Hindlimb muscle (tissue), 1 donor: ENCODE measurements around the gene JAK1. TPM values are rescaled to one million over a fixed set of nuclear protein-coding genes. Genes with fewer than 3 reads are reported as not detected.
"Not testable (repeated sequence)": the region's sequence is repeated elsewhere in the genome, so short reads cannot be mapped to it uniquely, and the experiment has no call there.

Experiments used
- DNase-seq: peaks from one replicate; pipeline ENCODE4 v3.0.0-alpha.2; 2013
- polyA plus RNA-seq: library from polyadenylated mRNA; unstranded; fragments of 120-200 nt; gene quantifications from one replicate; pipeline ENCODE4 v1.2.1, GENCODE V29; 2013; ENCODE audit not compliant: insufficient read length

Gene JAK1
- polyA plus RNA-seq, 1 donor, result 63.3 TPM

DNA sequence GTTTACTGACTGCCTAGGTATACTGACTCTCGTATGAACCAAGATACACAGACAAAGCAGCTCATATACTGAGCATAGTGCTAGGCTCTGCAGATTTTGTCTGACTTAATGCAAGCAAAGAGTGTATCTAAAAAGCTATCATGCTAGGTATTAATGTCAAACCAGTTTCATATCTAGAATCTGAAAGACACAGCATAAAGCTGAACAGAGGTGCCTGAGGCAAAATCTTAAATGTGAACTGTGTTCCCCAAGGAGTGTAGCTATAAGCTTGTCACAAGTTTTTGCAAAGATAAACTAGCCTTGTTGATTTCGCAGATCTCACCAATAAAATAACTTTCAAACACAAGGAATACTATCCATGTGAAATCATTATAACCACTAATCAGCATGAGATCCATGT, 18.1 kb downstream of the JAK1 start:
- no peak for DNase-seq

DNA sequence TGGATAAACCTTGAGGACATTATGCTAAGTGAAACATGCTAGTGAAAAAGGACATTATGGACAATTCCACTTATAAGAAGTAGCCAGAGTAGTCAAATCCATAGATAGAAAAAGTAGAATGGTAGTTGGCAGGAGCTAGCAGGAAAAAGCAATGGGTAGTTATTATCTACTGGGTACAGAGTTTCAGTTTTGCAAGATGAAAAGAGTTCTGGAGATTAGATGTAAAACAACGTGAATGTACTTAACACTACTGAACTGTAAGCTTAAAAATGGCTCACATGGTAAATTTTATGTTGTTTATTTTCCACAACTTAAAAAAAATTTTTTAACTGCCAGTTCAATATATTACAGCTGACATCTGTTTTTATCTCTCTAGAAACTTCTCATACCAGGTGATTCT, 19.4 kb downstream of the JAK1 start:
- no peak for DNase-seq

DNA sequence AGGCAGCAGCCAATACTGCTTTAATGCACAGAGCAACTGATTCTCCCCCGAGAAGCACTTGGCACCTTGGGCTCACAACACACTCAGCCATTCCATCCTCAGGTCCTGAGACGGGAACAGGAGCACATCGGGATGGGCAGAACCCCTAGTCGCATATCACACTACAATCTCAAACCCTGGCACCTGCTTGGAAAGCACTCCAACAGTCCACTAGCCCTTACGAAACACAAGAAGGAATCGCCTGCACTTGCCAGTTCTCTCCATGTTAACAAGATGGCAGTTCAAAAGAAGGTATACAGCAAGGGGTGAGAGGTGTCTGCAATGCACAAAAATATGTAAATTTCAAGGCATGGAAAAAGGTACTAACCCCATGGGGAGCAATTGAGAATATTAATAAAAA, 21.4 kb downstream of the JAK1 start:
- no peak for DNase-seq

DNA sequence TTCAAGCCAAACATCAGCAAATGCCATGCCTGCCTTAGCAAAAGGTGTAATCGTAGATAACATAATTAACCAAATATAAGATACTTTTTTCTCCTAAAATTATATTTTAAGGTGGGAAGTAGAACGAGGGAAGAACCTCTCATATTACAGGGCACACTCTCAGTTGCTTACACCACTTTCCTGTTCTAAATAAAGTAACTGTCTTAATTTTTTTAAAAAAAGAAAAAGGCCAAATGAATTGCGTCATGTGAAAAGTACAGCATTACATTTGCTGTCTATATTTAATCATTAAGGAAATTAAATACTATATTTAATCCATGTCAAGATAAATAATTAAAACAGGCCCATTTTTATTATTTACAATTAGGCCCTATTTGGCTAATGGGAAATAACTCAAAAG, 23.7 kb downstream of the JAK1 start:
- no peak for DNase-seq

DNA sequence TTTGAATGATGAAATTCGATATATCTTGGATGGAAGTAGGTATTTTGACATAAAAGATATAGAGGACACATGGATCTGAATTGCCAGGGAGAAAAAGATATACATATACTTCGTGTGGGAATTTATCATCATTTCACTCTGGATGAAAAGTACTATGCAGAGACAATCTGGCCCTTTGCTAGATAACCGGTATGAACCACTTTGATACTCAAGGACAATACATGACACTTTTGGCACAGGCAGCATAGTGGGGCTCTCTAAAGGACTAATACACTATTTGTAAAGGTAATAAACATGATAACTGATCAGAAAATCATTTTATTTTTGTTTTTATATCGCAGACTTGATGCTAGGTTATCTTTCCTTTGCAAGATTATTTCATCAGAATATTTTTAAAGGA, 24.2 kb downstream of the JAK1 start:
- DNase-seq, result no peak

DNA sequence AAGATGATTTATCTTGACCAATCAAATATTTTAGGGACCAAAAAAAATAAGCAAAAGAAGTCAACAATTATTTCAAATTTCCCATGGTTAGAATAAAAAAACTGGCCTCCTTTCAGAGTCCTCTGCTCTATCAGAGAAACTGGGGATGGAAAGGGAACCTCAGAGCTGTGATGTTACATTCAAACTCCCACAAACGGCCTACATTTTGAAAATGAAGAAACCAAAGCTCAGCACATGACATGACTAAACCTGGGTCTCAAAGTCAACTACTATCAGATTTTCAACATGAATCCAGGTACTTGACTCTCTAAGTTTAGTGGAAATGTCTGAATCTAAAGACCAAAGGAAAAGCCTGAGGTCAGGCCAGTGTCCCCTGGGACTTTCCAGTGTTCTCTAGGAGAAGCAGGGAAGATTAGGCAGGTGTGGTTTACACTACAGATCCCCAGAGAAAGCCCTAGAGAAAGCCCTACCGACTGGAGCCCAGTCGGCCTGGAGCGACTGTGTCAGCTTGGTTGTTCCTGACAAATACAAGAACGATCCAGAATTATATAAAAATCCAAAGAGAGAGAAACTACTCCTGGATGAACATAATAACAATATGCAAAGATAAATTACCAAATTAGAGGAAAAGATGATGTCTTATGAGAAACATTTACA, 24.8 kb downstream of the JAK1 start:
- DNase-seq, result no peak

DNA sequence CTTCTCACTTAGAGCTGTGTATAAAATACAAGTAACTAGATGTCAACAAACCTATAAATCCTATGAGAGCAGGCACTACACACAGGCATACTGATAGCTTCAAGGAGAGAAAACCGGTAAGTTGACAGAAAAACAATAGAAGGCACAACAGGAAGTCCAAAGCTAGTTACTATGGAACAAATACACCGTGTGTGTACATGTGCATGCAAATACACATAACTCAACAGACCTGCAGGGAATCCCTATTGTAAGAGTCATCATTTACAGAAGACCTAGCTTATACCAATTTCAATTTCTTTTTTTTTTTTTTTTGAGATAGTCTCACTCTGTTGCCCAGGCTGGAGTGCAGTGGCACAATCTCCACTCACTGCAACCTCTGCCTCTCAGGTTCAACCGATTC, 26.3 kb downstream of the JAK1 start:
- no peak for DNase-seq

DNA sequence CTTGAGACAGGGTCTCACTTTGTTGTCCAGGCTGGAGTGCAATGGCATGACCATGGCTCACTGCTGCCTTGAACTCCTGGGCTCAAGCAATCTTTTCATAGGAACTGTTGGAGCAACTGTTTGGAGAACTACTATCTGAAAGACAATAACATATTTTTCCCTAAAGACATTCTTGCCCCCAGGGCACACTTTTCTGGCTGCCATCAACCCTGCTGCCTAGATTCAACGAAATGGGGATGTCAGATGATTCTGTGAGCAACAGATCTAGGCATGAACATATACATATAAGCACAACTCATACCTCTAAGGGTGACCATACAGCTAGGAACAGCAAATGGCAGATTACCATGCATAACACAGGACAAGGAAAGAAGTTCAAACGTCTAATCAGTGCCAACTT, 27.4 kb downstream of the JAK1 start:
- no peak for DNase-seq

DNA sequence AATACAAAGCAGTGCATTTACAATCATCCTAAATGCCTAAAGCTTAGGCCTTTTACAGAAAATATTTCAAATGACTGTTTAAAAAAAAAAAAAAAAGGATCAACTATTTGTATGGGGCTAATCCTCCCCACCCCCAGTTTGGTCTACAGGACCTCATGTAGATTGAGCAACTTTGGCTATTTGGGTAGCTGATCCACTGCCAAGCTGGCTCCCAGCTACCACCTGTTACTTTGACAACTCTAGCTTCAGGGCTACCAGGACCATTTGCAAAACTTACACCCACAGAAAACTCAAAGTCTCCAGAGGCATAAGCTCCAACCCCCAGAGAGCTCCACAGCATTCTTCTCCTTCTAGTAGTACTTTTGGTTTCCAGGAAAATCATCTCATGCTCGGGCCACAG, 29.4 kb downstream of the JAK1 start:
- DNase-seq, result no peak

DNA sequence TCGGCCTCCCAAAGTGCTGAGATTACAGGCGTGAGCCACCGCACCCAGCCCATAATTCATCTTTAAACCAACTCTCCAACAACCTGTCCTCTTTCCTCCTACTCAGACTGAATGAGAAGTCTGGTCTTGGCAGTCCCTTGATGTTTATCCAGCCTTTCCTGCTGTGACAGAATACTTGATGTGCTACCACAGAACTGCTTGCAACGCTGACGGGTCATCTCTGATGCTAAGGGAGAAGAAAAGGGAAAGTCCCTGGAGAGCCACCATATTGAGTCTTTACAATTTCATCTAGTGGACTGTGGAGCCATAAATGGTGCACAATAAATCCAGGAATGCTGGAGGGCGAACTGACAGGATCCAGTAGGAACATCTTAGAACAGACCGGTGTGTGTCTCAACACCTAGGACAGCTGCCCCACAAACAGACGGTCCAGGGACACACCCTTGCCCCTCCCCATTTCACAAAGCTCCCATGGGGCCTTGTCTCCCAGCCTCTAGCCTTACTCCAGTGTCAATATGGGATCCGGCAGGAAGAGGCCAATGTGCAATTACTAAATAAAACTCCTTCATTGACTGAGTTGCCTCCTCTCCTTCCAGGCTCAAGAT, 30.7 kb downstream of the JAK1 start:
- no peak for DNase-seq

DNA sequence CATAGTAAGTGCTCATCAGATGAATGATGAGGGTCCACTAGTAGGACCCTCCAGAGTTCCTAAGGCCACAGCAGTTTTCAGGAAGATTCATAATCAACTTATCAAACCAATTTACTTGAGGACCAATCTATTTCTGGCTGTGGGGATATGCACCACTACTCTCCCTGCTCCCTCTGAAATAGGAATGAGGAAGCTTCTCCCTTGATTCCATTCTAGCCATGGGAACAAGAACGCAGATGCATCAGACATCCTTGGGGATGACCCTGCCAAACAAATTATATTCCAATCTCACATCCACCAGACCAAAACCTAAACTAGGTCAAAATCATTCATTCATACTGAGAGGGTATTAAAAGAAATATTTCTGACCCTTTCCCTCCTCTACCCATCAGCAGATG, 31.5 kb downstream of the JAK1 start:
- DNase-seq, result no peak

DNA sequence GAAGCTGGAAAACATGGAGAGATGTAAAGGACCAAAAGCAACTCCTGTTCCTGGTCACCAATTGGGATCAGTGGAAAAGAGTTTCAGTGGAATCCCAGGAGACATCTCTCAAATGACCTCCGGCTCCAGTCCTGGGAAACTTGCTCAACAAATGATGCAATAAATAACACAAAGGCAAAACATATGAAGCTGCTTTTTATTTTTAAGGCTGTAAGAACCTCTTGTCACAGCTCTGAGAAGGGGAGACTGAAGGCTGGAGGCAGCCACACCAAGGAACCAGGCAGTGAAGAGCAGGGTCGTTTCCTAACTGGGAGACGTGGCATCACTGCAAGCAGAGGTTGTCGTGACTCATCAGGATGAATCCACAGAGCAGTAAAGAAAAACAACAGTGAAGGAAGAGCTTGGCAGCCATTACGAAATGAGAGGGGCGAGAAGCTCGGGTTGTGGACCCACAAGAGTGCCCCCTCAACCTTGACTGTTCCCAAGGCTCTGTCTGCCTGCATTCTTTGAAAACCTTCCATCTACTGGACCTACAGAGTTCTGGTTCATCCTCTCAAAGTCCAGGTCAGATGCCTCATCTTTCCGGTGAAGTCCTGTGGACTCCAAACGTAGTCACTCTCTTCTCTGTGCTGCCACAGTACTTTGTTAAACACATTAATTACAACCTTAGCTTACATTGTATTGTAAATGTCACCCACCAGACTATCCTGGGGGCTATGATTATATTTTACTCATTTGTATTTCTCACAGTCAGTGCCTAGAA, 32.1 kb downstream of the JAK1 start:
- peak; percentile 21 for DNase-seq

DNA sequence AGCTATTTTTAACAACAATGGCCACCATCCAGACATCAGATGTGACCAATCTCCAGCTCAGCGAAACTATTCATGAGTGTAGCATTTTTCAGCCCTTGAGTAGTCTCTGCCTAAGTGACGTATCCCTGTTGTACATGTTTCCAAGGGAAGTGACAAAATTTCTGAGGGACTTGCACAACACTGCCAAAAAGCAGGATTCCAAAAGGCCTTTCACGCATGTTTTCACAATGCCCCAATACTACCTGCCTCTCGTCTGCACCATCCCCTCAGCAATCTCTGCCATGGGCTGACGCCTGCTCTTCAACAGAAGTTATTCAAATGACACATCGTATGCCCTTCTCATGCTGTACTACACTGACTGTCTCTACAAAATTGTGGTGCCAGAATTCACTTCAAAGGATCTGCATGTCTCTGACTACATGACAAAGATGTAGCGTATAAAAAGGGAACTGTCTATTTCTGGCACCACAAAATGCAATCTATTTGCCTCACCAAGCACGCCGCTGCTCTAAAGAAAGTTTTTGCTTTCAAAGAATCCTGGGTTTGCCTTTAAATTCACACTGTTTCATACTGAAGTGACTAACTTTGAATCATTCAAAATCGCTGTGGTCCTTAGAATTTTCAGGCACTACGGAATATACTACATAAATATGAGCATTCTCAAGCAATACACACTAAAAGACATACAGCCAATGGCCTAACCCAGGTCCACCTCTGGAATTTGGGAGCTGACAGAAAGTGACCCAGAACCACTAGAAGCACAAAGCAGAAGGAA, 32.9 kb downstream of the JAK1 start:
- peak; percentile 46 for DNase-seq

DNA sequence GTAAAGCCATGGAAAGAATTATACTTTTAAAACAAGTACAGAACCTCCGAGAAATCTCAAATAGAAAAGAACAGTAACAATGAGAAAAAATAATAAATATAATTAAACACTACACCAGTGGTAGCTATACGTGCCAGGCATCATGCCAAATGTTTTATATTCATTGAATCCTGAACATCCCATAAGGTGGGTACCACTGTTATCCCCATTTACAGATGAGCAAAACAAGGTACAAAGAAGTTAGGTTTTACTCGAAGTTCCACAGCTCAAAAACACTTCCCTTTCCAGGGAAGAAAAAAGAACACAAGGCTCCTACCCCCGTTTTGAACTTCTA, 33.4 kb downstream of the JAK1 start:
- DNase-seq, result no peak

DNA sequence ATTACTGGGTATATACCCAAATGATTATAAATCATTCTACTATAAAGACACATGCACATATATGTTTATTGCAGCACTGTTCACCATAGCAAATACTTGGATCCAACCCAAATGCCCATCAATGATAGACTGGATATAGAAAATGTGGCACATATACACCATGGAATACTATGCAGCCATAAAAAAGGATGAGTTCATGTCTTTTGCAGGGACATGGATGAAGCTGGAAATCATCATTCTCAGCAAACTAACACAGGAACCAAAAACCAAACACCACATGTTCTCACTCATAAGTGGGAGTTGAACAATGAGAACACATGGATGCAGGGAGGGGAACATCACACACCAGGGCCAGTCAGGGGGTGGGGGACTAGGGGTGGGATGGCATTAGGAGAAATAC, 35.7 kb downstream of the JAK1 start:
- not testable (repeated sequence) for DNase-seq

DNA sequence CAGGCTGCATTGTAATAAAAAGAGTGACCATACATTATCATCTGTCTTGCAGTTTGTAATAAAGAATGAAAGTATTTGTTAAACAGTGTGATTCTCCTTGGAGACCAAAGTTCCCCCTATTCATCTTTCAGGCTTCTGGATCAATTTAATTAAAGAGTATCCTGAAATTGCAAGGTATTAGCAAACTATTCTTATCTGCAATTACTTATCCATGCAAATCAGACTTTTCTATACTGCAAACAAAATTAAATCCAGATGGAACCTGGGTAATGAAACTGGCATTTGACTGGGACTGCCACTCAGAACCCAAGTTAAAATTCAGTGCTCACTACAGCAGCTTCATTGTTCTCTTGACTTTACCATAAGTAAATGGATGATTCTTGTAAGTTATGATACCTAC, 37.1 kb downstream of the JAK1 start:
- DNase-seq, result no peak

DNA sequence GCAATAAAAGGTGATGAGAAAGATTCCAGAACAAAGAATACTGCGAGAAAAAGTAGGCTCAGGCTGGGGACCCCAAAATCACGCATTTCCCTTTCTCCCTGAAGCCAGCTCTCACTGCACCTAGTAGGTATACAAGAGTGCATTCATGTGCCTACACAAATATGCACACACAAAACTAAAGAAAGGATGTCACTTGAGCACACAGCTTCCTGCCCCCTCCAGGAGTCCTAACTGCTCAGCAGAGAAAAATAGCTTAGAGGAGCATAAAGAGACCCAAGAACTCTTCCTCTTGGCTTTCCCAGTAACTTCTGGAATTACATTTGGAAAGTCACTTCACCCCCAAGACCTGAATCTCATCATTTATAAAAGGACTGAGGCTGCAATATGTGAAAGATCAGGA, 38.0 kb downstream of the JAK1 start:
- DNase-seq, result no peak

DNA sequence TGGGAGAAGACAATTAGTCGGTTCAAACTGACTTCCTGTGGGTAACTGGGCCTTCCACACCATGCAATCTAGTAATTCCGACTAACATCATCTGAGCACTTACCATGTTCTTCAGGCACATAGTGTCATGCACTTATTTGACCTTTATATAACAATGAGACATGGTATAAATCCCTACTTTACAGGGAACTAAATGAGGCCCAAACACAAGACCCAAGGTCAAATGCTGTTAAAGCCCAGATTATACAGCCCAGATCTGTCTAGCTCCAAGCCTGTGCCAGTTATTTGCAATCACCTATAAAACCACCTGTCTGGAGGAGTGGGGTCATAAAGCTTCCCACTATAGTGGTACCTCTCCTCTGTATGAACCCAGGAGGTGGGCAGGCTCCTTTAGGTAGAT, 40.8 kb downstream of the JAK1 start:
- no peak for DNase-seq

DNA sequence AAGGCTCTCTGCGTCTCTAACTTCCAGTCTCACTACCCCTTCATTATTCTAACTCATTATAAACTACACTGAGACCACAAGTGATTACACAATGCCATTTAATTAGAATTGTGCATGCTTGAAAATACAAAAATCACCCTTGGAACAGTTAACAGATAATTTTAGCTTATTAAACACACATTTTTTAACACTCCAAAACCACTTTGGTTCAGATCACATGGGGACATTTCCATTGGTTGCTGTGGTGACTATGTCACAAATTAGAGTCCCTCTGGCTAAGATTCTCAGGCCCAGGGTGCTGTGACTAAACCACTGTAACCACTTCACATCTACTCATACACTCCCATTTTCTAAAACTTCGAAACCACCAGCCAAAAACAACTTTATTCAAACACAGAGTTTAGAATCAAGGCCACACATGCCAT, 43.0 kb downstream of the JAK1 start:
- DNase-seq, result no peak

DNA sequence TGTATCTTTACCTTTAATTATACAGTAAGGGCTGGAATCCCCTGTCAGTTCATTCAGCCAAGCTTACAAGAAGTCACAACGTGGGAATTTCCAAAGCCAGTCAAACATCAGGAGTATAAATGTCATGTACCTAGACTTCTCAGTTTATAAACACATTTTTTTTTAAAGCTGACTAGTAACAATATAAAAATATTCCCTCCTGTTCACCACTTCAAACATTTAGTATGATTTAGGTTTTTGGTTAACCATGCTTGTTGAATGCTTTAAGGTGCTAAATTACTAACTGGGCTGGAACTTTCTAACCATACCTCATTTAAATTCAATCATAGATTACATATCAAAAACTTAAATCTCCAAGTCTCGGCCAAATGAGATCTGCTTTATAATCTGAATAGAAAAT, 44.0 kb downstream of the JAK1 start:
- DNase-seq, result no peak

DNA sequence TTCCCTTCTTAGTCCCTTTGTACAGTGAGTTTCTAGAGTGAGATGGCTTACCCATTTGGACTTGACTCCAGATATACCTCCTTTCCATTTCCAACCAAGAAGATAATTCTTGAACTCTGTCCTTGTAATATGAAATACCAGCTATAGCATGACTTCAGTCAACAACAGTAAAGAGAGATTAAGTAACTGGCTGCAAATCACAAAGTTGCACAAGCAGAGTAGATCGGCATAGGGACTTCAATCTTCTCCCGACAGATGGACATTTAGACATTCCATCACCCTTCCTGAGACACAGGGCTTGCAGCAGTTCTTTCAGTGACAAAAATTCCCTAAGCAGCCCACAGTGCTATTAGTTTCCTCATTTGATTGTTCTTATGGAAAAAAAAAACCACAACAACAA, 44.6 kb downstream of the JAK1 start:
- no peak for DNase-seq

DNA sequence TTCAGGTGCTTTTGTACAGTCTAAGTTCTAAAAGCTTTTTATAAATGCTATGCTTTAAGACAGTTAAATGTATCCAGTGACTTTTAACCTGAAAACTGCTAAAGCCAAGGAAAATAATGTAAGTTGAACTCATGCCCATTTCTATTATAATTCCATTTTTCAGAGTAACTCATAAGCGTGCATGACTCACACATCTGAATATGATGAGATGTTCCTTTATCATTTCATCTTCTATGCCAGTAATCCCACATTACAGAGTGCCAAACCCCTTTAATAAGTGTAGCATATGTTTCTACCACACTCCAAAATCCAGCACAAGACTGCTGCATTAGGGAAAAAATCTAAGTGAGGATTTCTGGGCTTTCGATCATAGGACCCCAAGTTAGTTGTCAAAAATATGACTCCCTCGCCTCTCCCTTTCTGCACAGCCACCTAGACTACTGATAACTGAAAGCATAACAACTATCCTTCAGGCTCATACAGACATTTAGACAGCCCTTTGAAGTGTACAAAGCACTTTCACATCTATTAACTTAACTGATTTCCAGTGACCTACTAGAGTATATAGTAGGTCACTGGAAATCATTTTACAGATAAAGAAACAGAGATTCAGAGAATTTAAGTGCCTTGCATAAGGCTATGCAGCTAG, 45.3 kb downstream of the JAK1 start:
- peak; percentile 36 for DNase-seq

DNA sequence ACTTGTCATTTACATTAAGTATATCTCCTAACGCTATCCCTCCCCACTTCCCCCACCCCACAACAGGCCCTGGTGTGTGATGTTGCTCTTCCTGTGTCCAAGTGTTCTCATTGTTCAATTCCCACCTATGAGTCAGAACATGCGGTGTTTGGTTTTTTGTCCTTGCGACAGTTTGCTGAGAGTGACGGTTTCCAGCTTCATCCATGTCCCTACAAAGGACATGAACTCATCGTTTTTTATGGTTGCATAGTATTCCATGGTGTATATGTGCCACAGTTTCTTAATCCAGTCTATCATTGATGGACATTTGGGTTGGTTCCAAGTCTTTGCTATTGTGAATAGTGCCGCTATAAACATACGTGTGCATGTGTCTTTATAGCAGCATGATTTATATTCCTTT, 47.2 kb downstream of the JAK1 start:
- not testable (repeated sequence) for DNase-seq
